Measurements from ENCODE around the gene MAMSTR.

- no peak for TF ChIP-seq POLR2AphosphoS5 (IDR thresholded peaks at IDR 0.05; ENCODE audit: low read depth, low read length)
- no peak for TF ChIP-seq REST (IDR thresholded peaks at IDR 0.05; ENCODE audit: insufficient read depth in 1 of 2, low read depth in 2 of 2, low read length in 2 of 2)
- no peak for TF ChIP-seq TAF1 (IDR thresholded peaks at IDR 0.05; ENCODE audit: borderline replicate concordance, insufficient read depth, low read length)
- TF ChIP-seq SIN3A (IDR thresholded peaks at IDR 0.05; ENCODE audit: borderline replicate concordance, insufficient read depth, low read length): no peak
- no peak for TF ChIP-seq FOXP2 (optimal IDR thresholded peaks at IDR 0.05; ENCODE audit: borderline replicate concordance, extremely low read depth, extremely low read length, insufficient read depth)
These were observed 55.9 kb downstream of the MAMSTR start for GRCh38 chr19:48663667-48664066.

All from PFSK-1 (cell line).